HT1080 (cell line): ENCODE data around the gene TAF6L. TPM values are rescaled to one million over a fixed set of nuclear protein-coding genes. Genes with fewer than 3 reads are reported as not detected.
"Not testable (repeated sequence)": the region's sequence is repeated elsewhere in the genome, so short reads cannot be mapped to it uniquely, and the experiment has no call there.

Experiments
- DNase-seq: peaks from one replicate; pipeline ENCODE4 v3.0.0-alpha.2; 2015; ENCODE audit warnings: low read depth
- total RNA-seq: library from RNA; depleted of rRNA; stranded (reverse); fragments of >200 nt; shearing (Covaris generic); gene quantifications from 2 replicates; pipeline ENCODE4 v1.2.3, GENCODE V29; 2014

TAF6L gene
- total RNA-seq, 1 experiment from 2014 or later, result 29.2 TPM

DNA sequence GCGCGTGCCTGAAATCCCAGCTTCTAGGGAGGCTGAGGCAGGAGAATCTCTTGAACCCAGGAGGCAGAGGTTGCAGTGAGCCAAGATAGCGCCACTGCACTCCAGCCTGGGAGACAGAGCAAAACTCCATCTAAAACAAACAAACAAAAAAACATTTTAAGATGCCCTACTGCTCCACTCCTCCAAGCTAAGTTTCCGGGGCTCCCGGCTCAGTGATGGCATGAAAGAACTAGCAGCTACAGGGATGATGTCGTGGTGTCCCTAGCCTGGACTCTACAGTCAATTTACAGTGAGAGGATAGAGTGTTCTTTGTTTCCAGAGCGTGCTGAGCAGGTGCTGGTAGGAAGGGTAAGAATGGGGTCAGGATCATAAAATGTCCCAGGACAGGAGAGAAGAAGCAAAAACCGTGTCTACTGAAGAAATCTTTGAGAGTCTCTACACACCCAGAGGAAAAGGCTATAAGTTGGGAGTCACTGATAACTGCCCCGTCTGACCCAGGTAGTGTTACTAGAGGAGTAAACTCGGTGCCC, 16.0 kb upstream of the TAF6L start:
- DNase-seq, result no peak

DNA sequence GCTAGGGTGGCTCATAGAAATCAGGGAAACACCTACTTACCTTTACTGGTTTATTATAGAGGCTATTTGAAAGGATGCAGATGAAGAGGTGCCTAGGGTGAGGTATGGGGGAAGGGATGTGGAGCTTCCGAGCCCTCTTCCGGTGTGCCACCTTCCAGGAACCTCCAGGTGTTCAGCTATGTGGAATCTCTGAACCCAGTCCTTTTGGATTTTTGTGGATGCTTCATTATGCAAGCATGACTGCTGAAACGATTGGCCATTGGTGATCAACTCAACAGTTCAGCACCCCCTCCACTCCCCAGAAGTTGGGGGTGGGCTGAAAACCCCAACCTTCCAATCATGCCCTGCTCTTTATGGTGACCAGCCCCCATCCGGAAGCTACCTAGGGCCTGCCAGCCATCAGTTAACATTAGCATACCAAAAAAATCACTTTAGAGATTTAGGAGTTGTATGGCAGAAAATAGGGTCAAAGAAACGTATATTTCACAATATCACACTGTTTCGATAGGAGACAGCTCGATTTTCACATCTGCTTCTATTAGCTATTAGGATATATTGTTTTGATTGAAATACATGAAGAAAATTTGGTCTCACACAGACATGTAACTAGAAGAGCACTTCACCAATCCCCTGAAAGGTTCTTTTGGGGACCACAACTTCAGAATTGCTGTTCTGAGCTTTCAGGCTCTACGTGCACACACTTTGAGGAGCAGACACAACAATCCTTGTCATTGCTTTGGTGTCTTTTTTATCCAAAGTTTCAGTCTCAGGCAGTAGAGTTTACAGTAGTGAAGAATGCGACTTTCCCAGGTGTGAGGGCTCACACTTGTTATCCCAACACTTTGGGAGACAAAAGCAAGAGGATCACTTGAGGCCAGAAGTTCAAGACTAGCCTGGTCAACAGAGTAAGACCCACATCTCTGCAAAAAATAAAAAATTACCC, 13.1 kb upstream of the TAF6L start:
- no peak for DNase-seq

DNA sequence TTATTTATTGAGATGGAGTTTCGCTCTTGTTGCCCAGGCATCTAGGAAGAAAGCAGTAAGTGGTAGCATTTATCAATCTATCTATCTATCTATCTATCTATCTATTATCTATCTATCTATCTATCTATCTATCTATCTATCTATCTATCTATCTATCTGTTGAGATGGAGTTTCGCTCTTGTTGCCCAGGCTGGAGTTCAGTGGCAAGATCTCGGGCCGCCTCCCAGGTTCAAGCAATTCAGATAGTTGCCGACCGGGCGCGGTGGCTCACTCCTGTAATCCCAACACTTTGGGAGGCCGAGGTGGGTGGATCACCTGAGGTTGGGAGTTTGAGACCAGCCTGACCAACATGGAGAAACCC, 10.3 kb upstream of the TAF6L start:
- not testable (repeated sequence) for DNase-seq

DNA sequence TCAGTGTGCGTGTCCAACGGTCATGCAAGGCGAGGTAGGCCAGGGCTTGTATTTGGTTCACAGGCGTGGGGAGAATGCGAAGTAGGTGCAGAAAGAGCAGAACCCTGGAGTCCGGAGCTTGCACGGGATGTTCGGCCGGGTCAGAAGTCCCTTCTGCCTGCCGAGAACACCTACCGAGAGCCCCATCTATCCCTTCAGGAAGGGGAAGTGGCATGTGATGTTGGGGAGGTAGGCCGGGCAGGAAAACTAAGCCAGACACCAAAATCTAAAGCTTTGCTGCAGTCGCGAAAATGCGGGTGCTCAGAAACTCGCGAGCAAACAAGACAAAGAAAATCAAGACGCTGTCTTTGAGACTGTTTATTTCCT, 435 bp upstream of the TAF6L start:
- no peak for DNase-seq

DNA sequence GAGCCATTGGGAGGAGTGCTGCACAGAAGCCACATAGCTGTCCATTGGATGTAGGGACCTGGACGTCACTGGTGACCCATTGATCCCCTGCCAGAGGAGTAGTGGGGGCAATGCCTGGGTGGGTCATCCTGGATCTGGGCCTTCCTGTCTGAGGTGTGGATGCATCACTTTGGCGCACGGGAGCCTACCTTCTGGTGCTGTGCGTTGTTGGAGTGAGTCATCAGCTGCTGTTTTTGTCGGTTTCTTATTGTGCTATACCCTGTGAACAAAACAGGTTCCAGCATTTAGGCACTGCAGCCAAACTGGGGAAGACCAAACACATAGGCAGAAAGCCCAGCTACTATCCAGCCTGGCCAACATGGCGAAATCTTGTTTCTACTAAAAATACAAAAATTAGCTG, 3.2 kb downstream of the TAF6L start:
- no peak for DNase-seq

DNA sequence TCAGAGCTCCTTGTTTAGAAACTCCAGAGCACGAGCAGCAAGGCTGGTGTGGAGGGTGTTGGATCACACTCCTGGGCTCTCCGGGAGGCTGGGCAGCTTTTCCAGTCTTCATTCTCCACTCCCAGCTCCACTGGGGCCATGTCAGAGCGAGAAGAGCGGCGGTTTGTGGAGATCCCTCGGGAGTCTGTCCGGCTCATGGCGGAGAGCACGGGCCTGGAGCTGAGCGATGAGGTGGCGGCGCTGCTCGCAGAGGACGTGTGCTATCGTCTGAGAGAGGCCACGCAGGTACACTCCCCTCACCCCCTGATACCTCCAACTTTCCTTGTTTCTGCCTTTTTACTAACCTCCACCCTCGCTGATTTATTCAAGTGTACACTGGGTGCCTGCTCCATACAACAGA, 4.5 kb downstream of the TAF6L start:
- DNase-seq, result no peak

DNA sequence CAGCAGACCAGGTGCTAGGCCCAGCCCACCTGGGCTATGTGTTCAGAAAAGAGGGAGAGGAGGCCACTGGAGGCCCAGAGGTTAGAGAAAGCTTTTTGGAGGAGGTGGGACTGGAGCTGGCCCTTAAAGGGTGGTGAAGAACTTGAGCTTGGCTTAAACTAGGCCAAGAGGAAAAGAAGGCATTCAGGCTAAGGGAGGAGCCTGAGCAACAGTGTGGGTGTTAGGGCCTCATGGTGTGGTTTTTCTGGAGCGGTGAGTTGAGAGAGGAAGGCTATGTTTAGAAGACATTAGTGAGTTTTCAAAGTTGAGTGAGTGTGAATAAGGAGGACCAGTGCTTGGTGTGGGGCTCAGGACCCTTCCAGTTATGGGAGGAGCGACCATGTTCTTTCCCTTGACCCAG, 6.2 kb downstream of the TAF6L start:
- no peak for DNase-seq

DNA sequence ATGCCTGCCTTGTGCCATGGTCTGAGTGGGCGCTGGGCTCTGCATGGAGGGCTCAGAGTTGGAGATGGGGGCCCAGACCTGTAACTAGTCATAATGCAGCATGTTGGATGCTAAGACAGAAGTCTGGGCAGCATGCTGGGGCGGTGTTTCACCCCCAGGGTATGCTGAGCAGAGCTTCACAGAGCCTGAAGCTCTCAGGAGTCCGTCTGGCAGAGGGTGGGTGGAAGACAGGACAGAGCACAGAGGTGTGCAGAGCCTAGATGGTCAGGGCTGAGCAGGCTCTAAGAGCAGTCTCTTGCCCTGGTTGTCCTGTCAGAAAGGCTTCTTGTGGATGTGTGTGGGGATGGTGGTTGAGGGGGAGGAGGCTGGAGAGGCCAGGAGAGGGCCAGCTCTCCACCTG, 7.2 kb downstream of the TAF6L start:
- no peak for DNase-seq

DNA sequence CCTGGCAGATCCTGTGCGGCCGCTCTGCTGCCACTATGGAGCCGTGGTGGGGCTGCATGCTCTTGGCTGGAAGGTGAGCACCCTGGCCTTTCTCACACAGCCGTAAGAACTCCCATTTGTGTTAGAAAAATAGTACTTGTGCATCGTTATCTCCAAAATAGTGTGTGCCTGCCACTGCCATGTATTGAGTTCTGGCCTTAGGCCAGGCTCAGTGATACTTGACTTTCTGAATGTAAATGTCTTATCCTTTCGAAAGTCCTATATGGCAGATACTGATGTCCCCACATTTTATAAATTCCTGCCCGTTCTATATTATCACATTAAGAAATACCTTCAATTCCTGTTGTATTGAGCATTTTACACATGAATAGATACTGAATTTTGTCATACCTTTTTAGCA, 11.6 kb downstream of the TAF6L start:
- DNase-seq, result no peak

DNA sequence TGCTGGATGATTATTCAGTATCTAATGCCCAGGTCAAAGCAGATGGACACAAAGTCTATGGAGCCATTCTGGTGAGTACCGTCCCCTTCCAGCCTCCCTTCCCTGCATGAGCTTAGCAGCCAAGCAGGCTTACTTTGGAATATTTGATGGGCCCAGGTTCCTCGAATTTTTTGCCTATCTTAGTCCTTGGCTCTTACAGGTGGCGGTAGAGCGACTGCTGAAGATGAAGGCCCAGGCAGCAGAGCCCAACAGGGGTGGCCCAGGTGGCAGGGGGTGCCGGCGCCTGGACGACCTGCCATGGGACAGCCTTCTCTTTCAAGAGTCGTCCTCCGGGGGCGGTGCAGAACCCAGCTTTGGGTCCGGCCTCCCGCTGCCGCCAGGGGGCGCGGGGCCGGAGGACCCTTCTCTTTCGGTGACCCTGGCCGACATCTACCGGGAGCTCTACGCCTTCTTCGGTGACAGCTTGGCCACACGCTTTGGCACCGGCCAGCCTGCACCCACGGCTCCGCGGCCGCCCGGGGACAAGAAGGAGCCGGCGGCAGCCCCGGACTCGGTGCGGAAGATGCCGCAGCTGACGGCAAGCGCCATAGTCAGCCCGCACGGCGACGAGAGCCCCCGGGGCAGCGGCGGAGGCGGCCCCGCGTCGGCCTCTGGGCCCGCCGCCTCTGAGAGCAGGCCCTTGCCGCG, 15.3 kb downstream of the TAF6L start:
- DNase-seq, result peak; percentile 82

DNA sequence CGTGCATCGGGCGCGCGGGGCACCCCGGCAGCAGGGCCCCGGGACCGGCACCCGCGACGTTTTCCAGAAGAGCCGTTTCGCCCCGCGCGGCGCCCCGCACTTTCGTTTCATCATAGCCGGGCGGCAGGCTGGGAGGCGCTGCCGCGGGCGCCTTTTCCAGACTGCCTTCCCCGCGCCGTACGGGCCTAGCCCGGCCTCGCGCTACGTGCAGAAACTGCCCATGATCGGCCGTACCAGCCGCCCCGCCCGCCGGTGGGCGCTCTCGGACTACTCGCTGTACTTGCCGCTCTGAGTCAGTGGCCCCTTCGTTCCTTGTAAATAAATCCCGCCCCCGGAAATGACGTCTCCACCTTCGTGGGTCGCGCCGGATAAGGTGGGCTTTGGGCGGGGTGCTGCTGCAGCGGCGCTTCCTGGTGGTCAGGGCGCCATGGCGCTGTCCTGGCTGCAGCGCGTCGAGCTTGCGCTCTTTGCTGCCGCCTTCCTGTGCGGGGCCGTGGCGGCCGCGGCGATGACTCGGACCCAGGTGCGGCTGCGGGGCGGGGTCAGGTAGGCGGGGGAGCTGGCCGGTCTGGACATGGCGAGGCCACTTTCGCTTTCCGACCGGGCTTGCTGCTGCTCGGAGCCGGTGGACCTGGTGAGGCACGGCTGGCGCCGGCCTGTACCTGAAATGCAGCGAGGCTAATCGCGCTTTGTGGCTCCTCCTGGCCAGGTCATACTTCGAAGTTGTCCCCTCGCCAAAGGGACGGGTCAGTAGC, 16.0 kb downstream of the TAF6L start, which contains the start of gene TMEM179B:
Gene TMEM179B (plus strand): TSS at position 398 of the 755 bp plus-strand sequence. CDS start 30 bp downstream, at position 428.
- peak; percentile 98 for DNase-seq

DNA sequence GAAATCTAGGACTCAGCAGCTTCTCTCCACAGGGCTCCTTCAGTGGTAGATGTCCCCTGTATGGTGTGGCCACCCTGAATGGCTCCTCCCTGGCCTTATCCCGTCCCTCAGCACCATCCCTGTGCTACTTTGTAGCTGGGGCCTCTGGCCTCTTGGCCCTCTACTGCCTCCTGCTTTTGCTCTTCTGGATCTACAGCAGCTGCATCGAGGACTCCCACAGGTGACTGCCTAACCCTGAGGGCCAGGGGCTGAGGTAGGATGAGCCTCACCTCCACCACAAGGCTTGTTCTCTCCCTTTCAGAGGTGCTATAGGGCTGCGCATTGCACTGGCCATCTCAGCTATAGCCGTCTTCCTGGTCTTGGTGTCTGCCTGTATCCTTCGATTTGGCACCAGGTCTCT, 17.8 kb downstream of the TAF6L start:
- no peak for DNase-seq

DNA sequence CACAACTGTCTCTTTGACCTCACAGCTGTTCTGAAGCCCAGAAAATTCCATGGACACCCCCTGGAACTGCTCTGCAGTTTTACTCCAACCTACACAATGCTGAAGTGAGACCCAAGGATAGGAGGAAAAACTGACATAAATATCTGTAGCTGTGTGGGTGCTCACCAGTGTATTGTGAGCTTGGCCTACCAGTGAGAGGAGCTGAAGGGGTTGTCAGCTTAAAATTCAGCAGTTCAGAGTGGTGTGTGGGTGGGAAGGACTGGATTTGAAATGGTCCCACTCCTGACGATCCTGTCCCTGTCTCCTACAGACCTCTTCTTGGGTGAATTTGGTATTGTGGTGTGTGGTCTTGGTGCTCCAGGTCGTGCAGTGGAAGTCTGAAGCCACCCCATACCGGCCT, 18.4 kb downstream of the TAF6L start:
- no peak for DNase-seq

DNA sequence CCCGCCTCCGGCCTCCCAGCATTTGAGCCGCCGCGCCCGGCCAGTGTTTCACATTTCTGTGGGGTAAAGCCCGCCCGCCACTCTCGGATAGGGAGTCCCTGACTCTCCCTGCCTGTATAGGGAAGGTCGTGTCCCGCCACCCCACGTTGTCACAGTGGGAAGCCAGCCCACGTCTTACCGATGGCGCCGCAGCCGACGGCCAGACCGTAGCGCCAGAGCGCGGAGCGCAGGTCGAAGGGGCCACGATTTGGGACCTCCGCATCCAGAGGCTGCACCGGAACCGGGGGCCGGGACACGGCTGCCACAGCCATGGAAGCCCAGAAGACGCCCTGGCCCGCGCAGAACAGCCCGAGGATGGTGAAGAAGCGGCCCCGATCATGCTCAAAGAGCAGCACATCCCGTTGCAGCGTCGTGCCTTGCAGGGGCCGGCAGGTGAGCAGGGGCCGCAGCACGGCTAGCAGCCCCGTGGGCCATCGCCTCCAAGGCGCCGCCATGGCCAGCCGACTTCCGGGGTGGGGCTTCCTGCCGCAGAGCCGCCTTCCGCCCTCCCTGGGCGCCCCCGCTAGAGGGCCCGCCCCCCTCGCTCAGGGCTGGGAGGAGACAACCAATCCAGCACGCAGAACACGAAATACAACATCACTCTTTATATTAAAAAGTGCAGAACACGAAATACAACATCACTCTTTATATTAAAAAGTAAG, 20.5 kb downstream of the TAF6L start, which contains the start of gene TMEM223:
Gene TMEM223 (minus strand): TSS at position 506 of the 701 bp plus-strand sequence. CDS start 12 bp downstream, at position 494.
- DNase-seq, result peak; percentile 82

DNA sequence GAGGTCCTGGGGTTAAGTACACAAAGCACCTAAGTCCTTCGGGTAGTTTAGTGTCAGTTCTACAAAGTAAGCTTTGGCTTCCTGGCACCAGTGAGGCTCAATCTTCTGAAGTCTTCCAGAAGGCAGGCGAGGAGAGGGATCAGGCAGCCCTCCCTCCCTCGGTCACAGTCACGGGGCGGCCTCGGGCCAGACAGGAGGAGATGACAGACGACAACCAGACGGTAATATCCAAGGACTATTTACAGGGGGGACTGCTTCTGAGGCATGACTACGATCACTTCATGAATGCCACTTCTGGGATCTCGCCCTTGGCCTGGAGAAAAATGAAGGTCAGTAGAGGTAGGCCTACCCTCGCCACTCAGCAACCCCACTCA, 21.0 kb downstream of the TAF6L start:
- DNase-seq, result no peak

DNA sequence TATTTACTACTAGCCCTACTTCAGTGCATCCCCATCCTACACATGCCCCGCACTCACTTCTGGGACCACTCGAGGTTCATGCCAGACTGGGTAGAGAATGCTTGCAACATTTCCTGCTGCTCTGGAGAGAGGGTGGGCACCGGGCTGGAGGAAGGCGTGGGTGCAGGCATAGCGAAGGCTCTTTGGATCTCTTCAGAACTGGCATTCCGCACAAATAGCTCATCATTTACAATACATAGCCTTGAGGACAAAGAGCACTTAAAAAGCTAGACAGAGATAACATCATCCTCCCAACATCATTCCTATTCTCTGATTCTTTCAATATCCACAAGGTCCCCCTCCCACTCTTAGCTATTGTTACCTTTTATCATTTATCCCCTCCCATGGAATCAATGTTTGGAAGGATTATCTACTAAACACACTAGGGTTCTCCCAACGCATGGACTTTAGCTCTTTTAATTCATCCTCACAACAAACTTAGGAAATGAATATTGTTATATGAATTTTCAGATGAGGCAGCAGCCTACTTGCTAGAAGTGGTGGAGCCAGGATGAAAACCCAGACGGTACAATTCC, 23.1 kb downstream of the TAF6L start:
- no peak for DNase-seq

DNA sequence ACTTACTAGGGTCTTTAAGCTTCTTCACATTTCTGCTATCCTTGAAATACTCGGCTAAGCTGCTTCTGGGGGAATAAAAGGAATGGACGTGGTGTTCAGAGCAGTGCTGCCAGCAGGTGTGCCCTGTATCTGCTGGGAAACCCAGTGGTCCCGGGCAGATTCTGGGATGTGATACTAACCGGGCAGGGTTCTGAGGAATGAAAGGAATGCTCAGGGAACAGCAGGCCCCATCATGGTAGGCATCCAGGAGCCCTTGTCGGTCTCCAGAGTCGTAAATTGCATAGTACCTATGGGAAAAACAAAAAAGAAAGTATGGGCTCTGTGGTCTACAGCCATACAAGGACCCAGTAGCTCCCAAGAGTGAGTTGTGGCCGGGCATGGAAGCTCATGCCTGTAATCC, 25.1 kb downstream of the TAF6L start:
- no peak for DNase-seq

DNA sequence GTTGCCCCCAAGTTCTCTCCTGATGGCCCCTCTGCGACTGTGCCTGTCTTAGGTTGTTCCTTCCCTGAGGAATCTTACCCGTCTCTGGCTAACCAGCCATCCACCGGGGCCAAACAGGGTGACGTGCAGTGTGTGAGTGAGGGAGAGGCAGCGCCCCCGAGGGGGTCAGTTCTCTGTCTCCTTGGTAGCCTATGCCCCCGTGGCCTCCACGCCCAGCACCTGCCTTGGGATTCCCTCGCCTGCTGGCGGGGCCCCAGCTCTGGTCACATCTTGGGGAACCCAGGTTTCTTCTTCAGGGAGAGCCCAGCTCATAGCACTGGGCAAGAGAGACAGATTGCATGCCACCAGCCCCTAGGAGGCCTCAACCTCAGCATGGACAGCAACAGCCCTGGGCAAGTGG, 28.3 kb downstream of the TAF6L start:
- no peak for DNase-seq

DNA sequence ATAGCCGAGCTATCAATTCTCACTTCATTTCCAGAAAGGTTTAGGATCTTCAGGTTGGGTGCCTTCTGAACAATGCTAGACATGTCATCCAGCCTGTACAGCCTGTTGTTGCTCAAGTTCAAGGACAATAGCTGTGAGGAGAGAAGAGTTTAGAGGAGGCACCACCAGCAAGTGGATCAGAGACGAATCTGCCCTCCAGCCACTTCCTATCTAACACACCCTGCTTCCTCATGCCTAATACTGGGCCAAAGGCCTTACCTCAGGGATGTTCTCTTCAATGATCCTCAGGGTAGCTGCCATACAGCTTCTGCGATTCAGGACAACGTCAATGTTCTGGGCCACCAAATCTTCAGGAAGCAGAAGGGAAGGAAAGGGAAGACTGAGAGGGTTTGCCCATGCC, 29.9 kb downstream of the TAF6L start:
- no peak for DNase-seq

DNA sequence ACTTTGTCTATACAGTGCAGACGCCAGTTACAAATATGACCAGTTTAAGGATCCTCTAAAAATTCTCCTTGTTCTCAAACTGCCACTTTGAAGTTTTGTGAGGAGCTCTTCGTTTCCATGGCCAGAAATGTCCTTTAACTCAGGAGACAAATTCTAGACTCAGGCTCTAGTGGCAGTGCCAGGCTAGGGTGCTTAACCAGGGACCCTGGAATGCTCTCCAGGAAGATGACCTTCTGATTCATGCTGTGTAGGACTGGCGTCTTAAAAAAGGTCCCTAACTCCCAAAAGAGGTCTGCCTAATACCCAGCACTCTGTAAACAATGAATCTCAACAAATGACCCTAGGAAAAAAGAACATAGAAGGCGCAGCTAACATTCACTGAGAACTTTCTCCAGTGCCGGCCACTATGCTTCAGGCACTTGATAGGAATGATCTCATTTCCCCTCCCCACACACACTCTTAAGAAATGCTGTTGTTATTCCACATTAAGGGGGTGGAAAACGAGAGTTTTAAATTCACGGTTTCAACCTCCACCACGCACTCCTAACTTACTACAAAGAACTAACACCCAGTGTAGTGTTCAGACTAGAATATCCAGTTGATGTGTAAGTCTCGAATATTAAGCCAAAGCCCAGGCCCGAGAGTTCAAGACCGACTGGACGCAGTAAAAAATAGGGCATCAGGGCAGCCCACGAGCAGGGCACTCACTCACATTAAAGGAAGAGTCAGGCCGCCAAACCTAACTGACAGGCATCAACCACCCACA, 33.3 kb downstream of the TAF6L start:
- peak; percentile 24 for DNase-seq
